ENCODE measurements around the gene AGBL3.

The AGBL3 gene

GRCh38 chr7:135151132-135151531 is 164.8 kb downstream of the AGBL3 start:
- DNase-seq, result no peak

- DNase-seq, result no peak
Measured at GRCh38 chr7:135151533-135151932, 165.2 kb downstream of the AGBL3 start.

- no peak for DNase-seq
Measured at GRCh38 chr7:135152442-135152841, 166.1 kb downstream of the AGBL3 start.

GRCh38 chr7:135154734-135155133 is 168.4 kb downstream of the AGBL3 start:
- no peak for DNase-seq

- DNase-seq, result no peak
Measured at GRCh38 chr7:135156290-135156689, 170.0 kb downstream of the AGBL3 start.

GRCh38 chr7:135158141-135158655 is 171.9 kb downstream of the AGBL3 start:
- no peak for DNase-seq

GRCh38 chr7:135158874-135159273 is 172.6 kb downstream of the AGBL3 start:
- DNase-seq, result no peak

- no peak for DNase-seq
Measured at GRCh38 chr7:135159359-135160085, 173.2 kb downstream of the AGBL3 start.

- DNase-seq, result no peak
Measured at GRCh38 chr7:135160098-135160857, 174.0 kb downstream of the AGBL3 start.

GRCh38 chr7:135160858-135161653 is 174.7 kb downstream of the AGBL3 start:
- no peak for DNase-seq

GRCh38 chr7:135161669-135162068 is 175.4 kb downstream of the AGBL3 start:
- DNase-seq, result no peak

- no peak for DNase-seq
Measured at GRCh38 chr7:135162382-135163001, 176.2 kb downstream of the AGBL3 start.

- no peak for DNase-seq
Measured at GRCh38 chr7:135164357-135165061, 178.2 kb downstream of the AGBL3 start.

GRCh38 chr7:135165862-135166261 is 179.6 kb downstream of the AGBL3 start:
- no peak for DNase-seq

GRCh38 chr7:135166338-135166990 is 180.2 kb downstream of the AGBL3 start:
- DNase-seq, result no peak

- no peak for DNase-seq
Measured at GRCh38 chr7:135167365-135167917, 181.1 kb downstream of the AGBL3 start.

- peak in 1 of 4 experiments; percentile 15 for DNase-seq
Measured at GRCh38 chr7:135168001-135168400, 181.7 kb downstream of the AGBL3 start.

GRCh38 chr7:135168489-135169140 is 182.3 kb downstream of the AGBL3 start:
- DNase-seq, result no peak

- peak in 1 of 4 experiments; percentile 28 for DNase-seq
Measured at GRCh38 chr7:135169141-135169963, 183.0 kb downstream of the AGBL3 start.

GRCh38 chr7:135169964-135170273 is 183.6 kb downstream of the AGBL3 start:
- no peak for DNase-seq

Data from activated naive CD4-positive, alpha-beta T cell (primary cell).